OCI-LY3 (cell line): Measurements from ENCODE around the gene ZFYVE28.

Experiments
- CTCF ChIP-seq: fragments of 200-600, 300-600 bp; sonication (generic); IDR thresholded peaks from 2 replicates; pipeline ENCODE4 v1.5.1; 2014; ENCODE audit warnings: antibody characterized with exemption, low read length, low read depth
- EZH2phosphoT487 ChIP-seq: fragments of 200-600 bp; shearing (Covaris generic); IDR thresholded peaks from 2 replicates; pipeline ENCODE4 v1.6.1; 2018; ENCODE audit warnings: antibody characterized with exemption, mixed run types, low read depth

- TF ChIP-seq CTCF (no peak), EZH2phosphoT487 (no peak)
Observed at GRCh38 chr4:2428496-2429213, 10.2 kb upstream of the ZFYVE28 start.
